ENCODE data around the gene SLC25A12. TPM values are rescaled to one million over a fixed set of nuclear protein-coding genes. Genes with fewer than 3 reads are reported as not detected.

The SLC25A12 gene
- total RNA-seq, 1 donor from 2014 or later, result 11.5 TPM

DNA sequence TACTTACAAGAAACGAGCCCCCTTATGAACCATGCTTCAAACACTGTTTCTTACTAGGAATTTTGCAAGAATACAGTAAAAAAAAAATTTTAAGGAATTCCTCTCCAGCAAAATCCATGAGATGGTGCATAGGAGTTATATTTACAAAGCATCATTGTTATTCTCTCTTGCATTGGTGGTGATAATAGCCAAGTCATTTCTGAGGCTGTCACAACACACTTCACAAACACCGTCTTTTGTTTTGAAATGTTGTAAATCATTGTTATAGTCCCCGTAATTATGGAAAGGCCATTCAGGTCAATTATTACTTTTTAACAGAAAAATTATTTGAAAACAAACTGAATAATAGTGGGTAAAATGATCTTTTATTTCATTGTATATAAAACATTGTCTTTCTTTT, 146.7 kb downstream of the SLC25A12 start:
- peaks cover 79% of the 10 kb centered on the region for H3K36me3 ChIP-seq
- no peaks in the 10 kb centered on the region for H3K27me3 ChIP-seq
- H3K9me3 ChIP-seq, result no peaks in the 10 kb centered on the region
- DNase-seq (no peak), ATAC-seq (no peak)
- H3K4me3 ChIP-seq, result no peak overlapping the region
- no peak overlapping the region for H3K27ac ChIP-seq
- intact Hi-C loops (cut with DNase I), result no loop called here
- no peaks in the 10 kb centered on the region for H3K4me1 ChIP-seq
- no peak for TF ChIP-seq CTCF (IDR thresholded peaks at IDR 0.05)

DNA sequence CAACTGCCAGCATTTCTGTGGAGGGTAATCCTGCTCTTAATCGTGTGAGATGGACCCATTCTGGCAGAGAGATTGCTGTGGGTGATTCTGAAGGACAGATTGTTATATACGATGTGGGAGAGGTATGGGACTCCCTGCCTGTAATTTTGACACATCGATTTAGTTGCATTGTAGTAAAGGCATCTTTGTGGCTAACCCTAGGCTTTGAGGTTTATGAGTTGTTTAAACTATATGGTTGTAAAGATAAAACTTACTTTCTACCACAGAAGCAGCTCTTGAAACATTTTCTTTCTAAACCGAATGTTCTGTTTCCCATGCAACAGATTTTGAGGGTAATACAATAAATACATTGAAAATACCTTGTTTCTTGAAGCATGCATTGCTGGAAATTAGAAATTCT, 148.2 kb downstream of the SLC25A12 start:
- no peak for ATAC-seq
- Histone ChIP-seq H3K27ac (no peak overlapping the region), H3K36me3 (peaks cover 71% of the 10 kb centered on the region), H3K9me3 (no peaks in the 10 kb centered on the region), H3K4me1 (no peaks in the 10 kb centered on the region), H3K4me3 (no peak overlapping the region), H3K27me3 (no peaks in the 10 kb centered on the region)
- intact Hi-C loops (cut with DNase I), result no loop called here
- no peak for DNase-seq
- no peak for TF ChIP-seq CTCF (IDR thresholded peaks at IDR 0.05)

- Histone ChIP-seq H3K9me3 (no peaks in the 10 kb centered on the region), H3K36me3 (peaks cover 78% of the 10 kb centered on the region), H3K4me1 (no peaks in the 10 kb centered on the region), H3K27ac (no peak overlapping the region), H3K27me3 (no peaks in the 10 kb centered on the region), H3K4me3 (no peak overlapping the region)
- no peak for TF ChIP-seq CTCF (IDR thresholded peaks at IDR 0.05)
- DNase-seq (no peak), ATAC-seq (no peak)
- intact Hi-C loops (cut with DNase I), result no loop called here
These were observed 148.9 kb downstream of the SLC25A12 start for GRCh38 chr2:171745141-171745540.

DNA sequence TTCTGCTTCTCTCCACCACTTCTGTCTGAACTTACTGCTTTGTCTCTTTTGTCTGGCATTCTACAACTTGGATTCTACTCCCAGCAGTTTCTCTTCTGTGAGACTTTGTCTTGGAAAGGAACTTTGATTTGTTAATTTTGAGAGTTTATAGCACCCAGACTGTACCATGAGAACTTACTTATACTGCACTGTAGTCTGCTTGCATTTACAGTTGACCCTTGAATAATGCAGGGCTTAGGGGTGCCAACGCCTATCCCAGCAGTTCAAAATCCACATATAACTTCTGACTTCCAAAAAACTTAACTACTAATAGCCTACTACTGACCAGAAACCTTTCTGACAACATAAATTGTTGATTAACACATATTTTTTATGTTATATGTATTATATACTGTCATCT, 151.3 kb downstream of the SLC25A12 start:
- no peak overlapping the region for H3K27ac ChIP-seq
- DNase-seq (no peak), ATAC-seq (no peak)
- no peak for TF ChIP-seq CTCF (IDR thresholded peaks at IDR 0.05)
- no peaks in the 10 kb centered on the region for H3K4me1 ChIP-seq
- no peaks in the 10 kb centered on the region for H3K9me3 ChIP-seq
- H3K27me3 ChIP-seq, result no peaks in the 10 kb centered on the region
- no peak overlapping the region for H3K4me3 ChIP-seq
- intact Hi-C loops (cut with DNase I), result no loop called here
- peaks cover 62% of the 10 kb centered on the region for H3K36me3 ChIP-seq

DNA sequence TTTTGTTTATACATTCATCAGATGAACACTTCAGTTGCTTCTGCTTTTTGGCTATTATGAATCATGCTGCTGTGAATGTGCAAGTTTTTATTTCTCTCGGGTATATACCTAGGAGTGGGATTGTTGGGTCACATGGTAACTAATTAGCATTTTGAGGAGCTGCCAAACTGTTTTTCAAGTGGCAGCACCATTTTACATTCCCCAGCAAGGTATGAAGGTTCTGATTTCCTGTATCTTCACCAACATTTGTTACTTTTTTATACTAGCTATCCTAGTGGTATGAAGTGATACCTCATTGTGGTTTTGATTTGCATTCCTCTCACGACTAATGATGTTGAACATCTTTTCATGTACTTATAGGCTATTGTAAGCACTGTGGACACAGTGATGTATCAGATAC, 152.9 kb downstream of the SLC25A12 start:
- Histone ChIP-seq H3K9me3 (no peaks in the 10 kb centered on the region), H3K27me3 (no peaks in the 10 kb centered on the region), H3K4me3 (no peak overlapping the region), H3K27ac (no peak overlapping the region), H3K4me1 (no peaks in the 10 kb centered on the region), H3K36me3 (peaks cover 61% of the 10 kb centered on the region)
- DNase-seq (no peak), ATAC-seq (no peak)
- intact Hi-C loops (cut with DNase I), result no loop called here
- TF ChIP-seq CTCF (IDR thresholded peaks at IDR 0.05), result no peak

- no peaks in the 10 kb centered on the region for H3K27me3 ChIP-seq
- TF ChIP-seq CTCF (IDR thresholded peaks at IDR 0.05), result no peak
- no peak overlapping the region for H3K4me3 ChIP-seq
- H3K36me3 ChIP-seq, result peaks cover 72% of the 10 kb centered on the region
- no peaks in the 10 kb centered on the region for H3K9me3 ChIP-seq
- no peaks in the 10 kb centered on the region for H3K4me1 ChIP-seq
- intact Hi-C loops (cut with DNase I), result no loop called here
- DNase-seq (no peak), ATAC-seq (no peak)
- no peak overlapping the region for H3K27ac ChIP-seq
These were observed 157.9 kb downstream of the SLC25A12 start for GRCh38 chr2:171735991-171736710.

Measured in upper lobe of right lung (tissue), 1 donor.